CD4-positive, CD25-positive, alpha-beta regulatory T cell (primary cell): ENCODE results near the gene PEAR1. TPM values are rescaled to one million over a fixed set of nuclear protein-coding genes. Genes with fewer than 3 reads are reported as not detected.
A peak's percentile ranks its signal among the peaks of the same experiment; 100 is the strongest.

Experiments used
- ATAC-seq, 2 donors: fragments of 150-1000 bp; cut with Tn5 transposase; one replicate each; pipeline ENCODE4 v1.10.0; 2021; ENCODE audit warnings: low read depth in 2 of 2, moderate number of reproducible peaks in 2 of 2, moderate library complexity in 1 of 2
- DNase-seq, 3 donors: peaks; one replicate each; pipeline versions ENCODE4 v3.0.0 to v3.0.0-alpha.2; 2012 to 2022; ENCODE audit warnings: mixed read lengths in 1 of 3
- H3K27ac ChIP-seq: one replicate; pipeline ENCODE4 v1.7.0; 2013; ENCODE audit warnings: mild to moderate bottlenecking, low read length; ENCODE audit not compliant: insufficient read depth, poor library complexity, severe bottlenecking
- H3K27me3 ChIP-seq: one replicate; pipeline ENCODE4 v1.7.0; 2013; ENCODE audit warnings: low read length; ENCODE audit not compliant: control insufficient read depth, insufficient read depth
- H3K36me3 ChIP-seq: one replicate; pipeline ENCODE4 v1.7.0; 2013; ENCODE audit warnings: mild to moderate bottlenecking, low read length, moderate library complexity; ENCODE audit not compliant: control insufficient read depth, insufficient read depth
- H3K4me1 ChIP-seq: 2 replicates; pipeline ENCODE4 v1.7.0; 2013; ENCODE audit warnings: mild to moderate bottlenecking, low read length; ENCODE audit not compliant: insufficient read depth, control insufficient read depth, poor library complexity, severe bottlenecking
- H3K4me3 ChIP-seq: one replicate; pipeline ENCODE4 v1.7.0; 2013; ENCODE audit warnings: low read depth, mild to moderate bottlenecking, low read length, moderate library complexity
- H3K9me3 ChIP-seq, 2 experiments: 1 replicate in 1 of 2; 2 replicates in 1 of 2; pipeline ENCODE4 v1.7.0; 2013; ENCODE audit warnings: low read length in 2 of 2, mild to moderate bottlenecking in 1 of 2, moderate library complexity in 1 of 2; ENCODE audit not compliant: control insufficient read depth in 2 of 2
- H3K27ac Mint-ChIP-seq, 3 donors: one replicate each; pipeline ENCODE4 v1.8.0; 2020 to 2022; ENCODE audit warnings: mild to moderate bottlenecking in 3 of 3, mixed read lengths in 3 of 3, moderate library complexity in 2 of 3
- H3K27me3 Mint-ChIP-seq: one replicate; pipeline ENCODE4 v1.8.0; 2022; ENCODE audit warnings: mild to moderate bottlenecking, mixed read lengths
- H3K36me3 Mint-ChIP-seq: one replicate; pipeline ENCODE4 v1.8.0; 2020; ENCODE audit warnings: mixed read lengths
- H3K4me1 Mint-ChIP-seq, 4 donors: one replicate each; pipeline ENCODE4 v1.8.0; 2020 to 2022; ENCODE audit warnings: mixed read lengths in 4 of 4, mild to moderate bottlenecking in 1 of 4
- H3K4me3 Mint-ChIP-seq, 4 donors: one replicate each; pipeline ENCODE4 v1.8.0; 2020 to 2022; ENCODE audit warnings: mild to moderate bottlenecking in 4 of 4, mixed read lengths in 4 of 4, moderate library complexity in 3 of 4
- H3K9me3 Mint-ChIP-seq, 7 donors: one replicate each; pipeline ENCODE4 v1.8.0; 2020 to 2022; ENCODE audit warnings: mixed read lengths in 7 of 7, mild to moderate bottlenecking in 3 of 7, moderate library complexity in 2 of 7
- polyA plus RNA-seq, 4 donors: library from polyadenylated mRNA; unstranded; fragments of 300-500 nt; fragmentation: Illumina TruSeq; gene quantifications; one replicate each; pipeline ENCODE4 v1.2.3, GENCODE V29; 2021
- total RNA-seq: library from RNA; stranded (reverse); gene quantifications from one replicate; pipeline ENCODE4 v1.2.3, GENCODE V29; 2022

PEAR1 gene
- total and polyA plus RNA-seq, 5 donors from 2014 or later: 1.3 TPM; not detected in 4

DNA sequence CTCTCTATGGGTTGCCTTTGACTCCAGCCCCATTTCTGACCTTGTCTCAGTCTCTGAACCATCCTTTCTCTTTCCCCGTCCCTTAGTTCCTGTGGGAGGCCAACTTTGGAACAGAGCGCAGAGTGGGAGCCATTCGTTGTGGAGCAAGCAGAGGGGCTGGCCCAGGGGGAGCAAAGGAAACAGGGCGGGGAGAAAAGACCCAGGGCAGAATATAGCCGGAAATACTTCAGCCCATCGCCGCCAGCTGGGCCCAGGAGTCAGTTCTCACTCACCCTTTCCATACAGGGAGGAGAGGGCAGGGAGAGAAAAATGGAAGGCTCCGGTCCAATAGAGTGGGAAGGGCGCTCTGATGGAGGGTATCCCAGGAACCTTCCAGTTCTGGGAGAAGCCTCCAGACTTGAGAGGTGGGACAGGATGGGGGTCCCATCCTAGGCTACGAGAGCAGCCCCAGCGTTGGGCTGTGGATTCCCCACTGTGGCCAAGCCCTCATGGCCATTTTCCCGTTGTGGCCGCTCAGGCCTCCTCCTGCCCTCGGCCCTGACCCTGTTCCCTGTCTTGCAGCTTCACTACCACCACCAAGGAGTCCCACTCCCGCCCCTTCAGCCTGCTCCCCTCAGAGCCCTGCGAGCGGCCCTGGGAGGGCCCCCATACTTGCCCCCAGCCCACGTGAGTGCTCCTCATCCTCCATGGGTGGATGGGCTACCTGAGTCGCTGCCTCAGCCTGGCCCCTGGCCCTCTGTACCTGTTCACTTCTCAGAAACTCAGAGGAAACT lies 10.9 kb downstream of the PEAR1 start:
- Mint-ChIP-seq H3K36me3 (no peaks in the 10 kb centered on the region), H3K9me3 (peaks cover 0 to 1% (median 0%) of the 10 kb centered on the region in 7 donors), H3K4me1 (peaks cover 0 to 2% (median 0%) of the 10 kb centered on the region in 4 donors), H3K27me3 (peaks cover 12% of the 10 kb centered on the region), H3K4me3 (no peak overlapping the region), H3K27ac (peak overlapping the region in 1 of 3 donors; percentile 88)
- Histone ChIP-seq H3K36me3 (no peaks in the 10 kb centered on the region), H3K4me3 (no peak overlapping the region), H3K27me3 (no peaks in the 10 kb centered on the region), H3K27ac (no peak overlapping the region), H3K4me1 (no peaks in the 10 kb centered on the region), H3K9me3 (no peaks in the 10 kb centered on the region)
- no peak for DNase-seq
- no peak for ATAC-seq

DNA sequence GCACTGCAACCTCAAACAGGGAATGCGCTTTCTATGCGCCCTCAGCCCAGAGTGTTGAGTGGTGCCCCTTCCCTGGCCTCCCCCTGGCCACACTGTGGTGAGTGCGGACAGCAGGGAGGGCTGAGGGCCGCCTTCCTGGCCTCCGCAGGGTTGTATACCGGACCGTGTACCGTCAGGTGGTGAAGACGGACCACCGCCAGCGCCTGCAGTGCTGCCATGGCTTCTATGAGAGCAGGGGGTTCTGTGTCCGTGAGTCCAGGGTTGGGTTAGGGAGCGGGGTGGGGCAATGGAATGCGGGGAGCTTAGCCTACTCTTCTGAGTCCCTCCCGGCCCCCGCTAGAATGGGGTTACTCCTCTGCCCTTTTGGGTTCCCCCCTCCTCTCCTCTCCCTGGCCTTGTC lies 11.7 kb downstream of the PEAR1 start:
- Histone ChIP-seq H3K27ac (no peak overlapping the region), H3K4me1 (no peaks in the 10 kb centered on the region), H3K4me3 (no peak overlapping the region), H3K36me3 (no peaks in the 10 kb centered on the region), H3K9me3 (no peaks in the 10 kb centered on the region), H3K27me3 (no peaks in the 10 kb centered on the region)
- no peak overlapping the region for H3K4me3 Mint-ChIP-seq
- ATAC-seq (no peak), DNase-seq (no peak)
- peaks cover 0 to 2% (median 0%) of the 10 kb centered on the region in 4 donors for H3K4me1 Mint-ChIP-seq
- no peaks in the 10 kb centered on the region for H3K36me3 Mint-ChIP-seq
- peaks cover 12% of the 10 kb centered on the region for H3K27me3 Mint-ChIP-seq
- peaks cover 0 to 1% (median 0%) of the 10 kb centered on the region in 7 donors for H3K9me3 Mint-ChIP-seq
- H3K27ac Mint-ChIP-seq: no peak overlapping the region

DNA sequence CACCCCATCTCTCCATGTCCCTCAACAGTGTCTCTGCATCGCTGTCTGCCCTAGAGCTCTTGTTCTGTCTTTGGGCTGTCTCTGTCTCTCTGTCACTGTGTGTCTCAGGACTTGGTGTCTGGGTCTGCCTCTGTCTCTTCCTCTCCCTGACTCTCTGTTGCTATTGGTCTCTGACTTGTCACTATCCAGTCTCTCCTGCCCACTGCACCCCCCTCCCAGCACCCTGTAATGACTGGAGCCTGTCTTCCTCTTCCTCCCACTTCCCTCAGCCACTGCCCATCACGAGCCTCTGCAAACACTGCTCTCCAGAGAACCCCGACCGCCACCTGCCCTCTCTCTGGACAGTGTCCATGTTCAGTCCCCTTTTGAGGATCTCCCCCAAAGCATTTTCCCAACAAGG lies 12.1 kb downstream of the PEAR1 start:
- Mint-ChIP-seq H3K4me1 (peaks cover 0 to 2% (median 0%) of the 10 kb centered on the region in 4 donors), H3K27me3 (peaks cover 16% of the 10 kb centered on the region), H3K36me3 (no peaks in the 10 kb centered on the region), H3K4me3 (no peak overlapping the region), H3K27ac (peak overlapping the region in 1 of 3 donors; percentile 38), H3K9me3 (peaks cover 0 to 1% (median 0%) of the 10 kb centered on the region in 7 donors)
- no peak overlapping the region for H3K27ac ChIP-seq
- ATAC-seq: no peak
- no peaks in the 10 kb centered on the region for H3K36me3 ChIP-seq
- DNase-seq: no peak
- no peaks in the 10 kb centered on the region for H3K9me3 ChIP-seq
- H3K4me1 ChIP-seq: no peaks in the 10 kb centered on the region
- no peak overlapping the region for H3K4me3 ChIP-seq
- H3K27me3 ChIP-seq: no peaks in the 10 kb centered on the region

DNA sequence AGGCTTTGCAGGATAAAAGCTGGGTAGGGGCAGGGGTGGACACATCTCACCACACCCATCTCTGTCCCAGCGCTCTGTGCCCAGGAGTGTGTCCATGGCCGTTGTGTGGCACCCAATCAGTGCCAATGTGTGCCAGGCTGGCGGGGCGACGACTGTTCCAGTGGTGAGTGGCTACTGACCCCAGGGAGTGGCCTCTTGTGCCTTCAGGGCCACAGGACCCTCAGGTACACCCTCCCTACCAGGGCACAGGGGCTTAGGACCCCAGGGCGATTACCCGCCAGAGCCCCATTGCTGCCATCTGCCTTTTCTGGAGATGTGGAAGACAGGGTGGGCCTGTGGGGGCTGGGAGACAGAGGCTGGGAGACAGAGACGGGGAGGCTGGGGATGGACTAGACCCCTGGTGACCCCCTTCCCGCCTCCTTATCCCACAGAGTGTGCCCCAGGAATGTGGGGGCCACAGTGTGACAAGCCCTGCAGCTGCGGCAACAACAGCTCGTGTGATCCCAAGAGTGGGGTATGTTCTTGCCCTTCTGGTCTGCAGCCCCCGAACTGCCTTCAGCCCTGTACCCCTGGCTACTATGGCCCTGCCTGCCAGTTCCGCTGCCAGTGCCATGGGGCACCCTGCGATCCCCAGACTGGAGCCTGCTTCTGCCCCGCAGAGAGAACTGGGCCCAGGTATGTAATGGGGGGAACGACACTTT lies 12.8 kb downstream of the PEAR1 start:
- H3K9me3 ChIP-seq: no peaks in the 10 kb centered on the region
- H3K4me3 ChIP-seq: no peak overlapping the region
- H3K27me3 ChIP-seq: no peaks in the 10 kb centered on the region
- no peak overlapping the region for H3K27ac Mint-ChIP-seq
- H3K4me1 ChIP-seq: no peaks in the 10 kb centered on the region
- peaks cover 20% of the 10 kb centered on the region for H3K27me3 Mint-ChIP-seq
- H3K27ac ChIP-seq: no peak overlapping the region
- no peak overlapping the region for H3K4me3 Mint-ChIP-seq
- ATAC-seq: no peak
- no peak for DNase-seq
- H3K36me3 Mint-ChIP-seq: no peaks in the 10 kb centered on the region
- peaks cover 0 to 1% (median 0%) of the 10 kb centered on the region in 7 donors for H3K9me3 Mint-ChIP-seq
- H3K36me3 ChIP-seq: no peaks in the 10 kb centered on the region
- H3K4me1 Mint-ChIP-seq: peaks cover 0 to 2% (median 0%) of the 10 kb centered on the region in 4 donors

GRCh38 chr1:156908541-156908940 lies 15.0 kb downstream of the PEAR1 start:
- Mint-ChIP-seq H3K27me3 (peaks cover 20% of the 10 kb centered on the region), H3K27ac (no peak overlapping the region), H3K4me3 (no peak overlapping the region), H3K36me3 (no peaks in the 10 kb centered on the region), H3K4me1 (peaks cover 0 to 2% (median 0%) of the 10 kb centered on the region in 4 donors), H3K9me3 (peaks cover 0 to 2% (median 0%) of the 10 kb centered on the region in 7 donors)
- ATAC-seq (no peak), DNase-seq (no peak)
- Histone ChIP-seq H3K36me3 (no peaks in the 10 kb centered on the region), H3K27ac (no peak overlapping the region), H3K4me3 (no peak overlapping the region), H3K4me1 (no peaks in the 10 kb centered on the region), H3K27me3 (no peaks in the 10 kb centered on the region), H3K9me3 (no peaks in the 10 kb centered on the region)

- no peak for DNase-seq
- no peaks in the 10 kb centered on the region for H3K36me3 Mint-ChIP-seq
- Histone ChIP-seq H3K4me1 (no peaks in the 10 kb centered on the region), H3K9me3 (no peaks in the 10 kb centered on the region), H3K27ac (no peak overlapping the region), H3K4me3 (no peak overlapping the region), H3K27me3 (no peaks in the 10 kb centered on the region), H3K36me3 (no peaks in the 10 kb centered on the region)
- no peak overlapping the region for H3K4me3 Mint-ChIP-seq
- peaks cover 0 to 2% (median 0%) of the 10 kb centered on the region in 7 donors for H3K9me3 Mint-ChIP-seq
- peaks cover 0 to 2% (median 0%) of the 10 kb centered on the region in 4 donors for H3K4me1 Mint-ChIP-seq
- ATAC-seq: no peak
- peaks cover 17% of the 10 kb centered on the region for H3K27me3 Mint-ChIP-seq
- no peak overlapping the region for H3K27ac Mint-ChIP-seq
Observed at GRCh38 chr1:156908955-156909354, 15.4 kb downstream of the PEAR1 start.

GRCh38 chr1:156909671-156910070 lies 16.2 kb downstream of the PEAR1 start:
- Mint-ChIP-seq H3K36me3 (no peaks in the 10 kb centered on the region), H3K4me3 (no peak overlapping the region), H3K27me3 (peaks cover 19% of the 10 kb centered on the region), H3K27ac (no peak overlapping the region), H3K4me1 (peaks cover 0 to 2% (median 0%) of the 10 kb centered on the region in 4 donors), H3K9me3 (peaks cover 0 to 2% (median 0%) of the 10 kb centered on the region in 7 donors)
- no peaks in the 10 kb centered on the region for H3K27me3 ChIP-seq
- no peak for ATAC-seq
- no peak overlapping the region for H3K27ac ChIP-seq
- no peak overlapping the region for H3K4me3 ChIP-seq
- no peaks in the 10 kb centered on the region for H3K4me1 ChIP-seq
- H3K9me3 ChIP-seq: no peaks in the 10 kb centered on the region
- no peaks in the 10 kb centered on the region for H3K36me3 ChIP-seq
- DNase-seq: no peak
